ENCODE measurements around the gene KRTAP5-10. TPM values are rescaled to one million over a fixed set of nuclear protein-coding genes. Genes with fewer than 3 reads are reported as not detected.
"Not testable (repeated sequence)": the region's sequence is repeated elsewhere in the genome, so short reads cannot be mapped to it uniquely, and the experiment has no call there.

Gene KRTAP5-10, protein sequence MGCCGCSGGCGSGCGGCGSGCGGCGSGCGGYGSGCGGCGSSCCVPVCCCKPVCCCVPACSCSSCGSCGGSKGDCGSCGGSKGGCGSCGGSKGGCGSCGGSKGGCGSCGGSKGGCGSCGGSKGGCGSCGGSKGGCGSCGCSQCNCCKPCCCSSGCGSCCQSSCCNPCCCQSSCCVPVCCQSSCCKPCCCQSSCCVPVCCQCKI
- not detected in 2 replicates for total RNA-seq (ENCODE audit: low replicate concordance)
- long read RNA-seq, result 0 reads

DNA sequence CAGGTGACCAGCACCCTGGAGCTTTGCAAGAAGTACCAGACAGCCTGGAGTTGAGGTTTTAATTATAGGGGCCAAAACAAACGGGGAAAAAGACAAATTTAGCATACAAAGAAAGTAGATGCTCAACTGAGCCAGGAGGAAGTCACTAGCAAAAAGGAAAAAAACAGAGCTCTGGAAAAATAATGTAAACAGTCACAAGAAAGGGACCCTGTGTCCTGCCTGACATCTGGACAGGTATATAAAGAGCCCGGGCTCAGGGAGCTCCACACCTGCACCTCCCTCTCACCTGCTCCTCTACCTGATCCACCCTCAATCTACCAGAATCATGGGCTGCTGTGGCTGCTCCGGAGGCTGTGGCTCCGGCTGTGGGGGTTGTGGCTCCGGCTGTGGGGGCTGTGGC is at the start of gene KRTAP5-10:
Gene KRTAP5-10 (plus strand): TSS at position 301 of the 400 bp plus-strand sequence. CDS start 25 bp downstream, at position 326.
- peak within 1 kb of the TSS; percentile 15 for H3K4me3 Mint-ChIP-seq

DNA sequence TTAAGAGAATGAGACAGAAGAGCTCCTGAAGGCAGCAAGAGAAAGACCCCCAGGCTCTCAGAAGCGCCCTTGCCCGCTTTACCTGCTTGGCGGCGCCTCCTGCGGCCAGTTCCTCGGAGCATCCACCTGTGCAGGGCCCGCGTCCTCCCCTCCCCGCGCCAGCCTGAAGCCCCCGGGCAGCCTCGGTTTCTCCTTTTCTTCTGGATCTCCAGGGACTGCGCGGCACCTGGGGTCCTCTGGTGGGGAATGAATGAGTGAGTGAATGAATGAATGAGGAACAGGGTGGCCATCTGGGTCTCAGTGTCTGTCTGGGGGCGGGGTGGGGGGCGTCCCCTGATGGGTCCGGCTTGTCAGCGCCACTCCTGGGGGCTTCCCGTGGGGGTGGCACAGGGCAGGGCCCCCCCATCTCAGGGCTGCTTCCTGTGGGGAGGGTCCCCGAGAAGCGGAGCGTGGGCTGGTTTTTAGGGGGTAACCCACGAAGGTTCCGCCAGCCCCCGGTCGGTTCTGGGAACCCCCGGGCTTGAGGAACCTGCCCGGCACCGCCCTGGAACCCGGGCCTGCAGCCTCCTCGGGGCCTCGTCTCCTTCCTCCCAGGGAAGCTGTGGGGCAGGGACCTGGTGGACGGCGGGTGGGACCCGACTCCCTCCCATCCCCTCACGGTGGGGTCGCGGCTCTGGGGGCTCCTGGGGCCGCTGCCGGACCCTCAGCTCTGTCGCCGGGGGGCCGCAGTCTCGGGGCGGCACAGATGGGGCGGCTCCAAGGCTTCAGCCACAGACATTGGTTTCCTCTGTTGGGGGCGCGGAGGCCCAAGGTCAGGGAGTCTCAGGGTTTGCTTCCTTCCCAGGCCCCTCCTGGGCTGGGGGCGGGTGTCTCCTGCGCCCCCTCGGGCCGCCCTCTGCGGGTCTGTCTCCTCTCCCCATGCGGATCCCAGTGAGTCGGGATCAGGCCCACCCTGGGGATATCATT is 46.6 kb upstream of the KRTAP5-10 start:
- Mint-ChIP-seq H3K4me3 (no peak overlapping the region), H3K27ac (no peak overlapping the region), H3K27me3 (no peaks in the 10 kb centered on the region), H3K9me3 (no peaks in the 10 kb centered on the region), H3K36me3 (no peaks in the 10 kb centered on the region), H3K4me1 (ENCODE audit: unreplicated experiment) (no peaks in the 10 kb centered on the region)
- TF ChIP-seq, protein P1, sequence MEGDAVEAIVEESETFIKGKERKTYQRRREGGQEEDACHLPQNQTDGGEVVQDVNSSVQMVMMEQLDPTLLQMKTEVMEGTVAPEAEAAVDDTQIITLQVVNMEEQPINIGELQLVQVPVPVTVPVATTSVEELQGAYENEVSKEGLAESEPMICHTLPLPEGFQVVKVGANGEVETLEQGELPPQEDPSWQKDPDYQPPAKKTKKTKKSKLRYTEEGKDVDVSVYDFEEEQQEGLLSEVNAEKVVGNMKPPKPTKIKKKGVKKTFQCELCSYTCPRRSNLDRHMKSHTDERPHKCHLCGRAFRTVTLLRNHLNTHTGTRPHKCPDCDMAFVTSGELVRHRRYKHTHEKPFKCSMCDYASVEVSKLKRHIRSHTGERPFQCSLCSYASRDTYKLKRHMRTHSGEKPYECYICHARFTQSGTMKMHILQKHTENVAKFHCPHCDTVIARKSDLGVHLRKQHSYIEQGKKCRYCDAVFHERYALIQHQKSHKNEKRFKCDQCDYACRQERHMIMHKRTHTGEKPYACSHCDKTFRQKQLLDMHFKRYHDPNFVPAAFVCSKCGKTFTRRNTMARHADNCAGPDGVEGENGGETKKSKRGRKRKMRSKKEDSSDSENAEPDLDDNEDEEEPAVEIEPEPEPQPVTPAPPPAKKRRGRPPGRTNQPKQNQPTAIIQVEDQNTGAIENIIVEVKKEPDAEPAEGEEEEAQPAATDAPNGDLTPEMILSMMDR (conservative IDR thresholded peaks at IDR 0.05), result no peak
- peak; percentile 65 for DNase-seq (ENCODE audit: extremely low spot score, unreplicated experiment)

More for the DNA sequence above, at the start of gene KRTAP5-10:
- H3K4me1 Mint-ChIP-seq (ENCODE audit: unreplicated experiment), result peaks cover 30% of the 10 kb centered on the region
- TF ChIP-seq, protein P1 (conservative IDR thresholded peaks at IDR 0.05), result no peak
- no peaks in the 10 kb centered on the region for H3K36me3 Mint-ChIP-seq
- peaks cover 24% of the 10 kb centered on the region for H3K27me3 Mint-ChIP-seq
- H3K27ac Mint-ChIP-seq, result no peak within 1 kb of the TSS
- H3K9me3 Mint-ChIP-seq, result peaks cover 5% of the 10 kb centered on the region
- no peak for DNase-seq (ENCODE audit: extremely low spot score, unreplicated experiment)

DNA sequence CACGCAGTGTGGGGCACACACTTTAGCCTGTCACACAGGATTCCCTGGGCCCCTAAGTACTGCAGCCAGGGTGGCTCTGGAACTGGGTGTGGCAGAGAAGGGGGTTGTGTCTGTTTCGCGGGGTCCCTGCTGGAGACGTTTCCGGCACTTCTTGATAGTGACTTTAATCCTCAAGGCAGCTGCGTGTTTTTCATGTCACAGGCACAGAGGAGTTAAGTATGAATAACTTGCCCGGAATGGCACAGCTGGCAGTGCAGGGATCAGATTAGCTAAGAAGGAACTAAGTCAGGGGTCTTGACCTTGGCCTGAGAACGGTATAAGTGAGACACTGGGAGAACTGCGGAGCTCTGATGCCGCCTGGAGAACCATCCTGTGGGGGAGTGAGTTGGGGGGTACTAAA is 45.8 kb upstream of the KRTAP5-10 start:
- Mint-ChIP-seq H3K36me3 (no peaks in the 10 kb centered on the region), H3K9me3 (no peaks in the 10 kb centered on the region), H3K4me3 (no peak overlapping the region), H3K4me1 (ENCODE audit: unreplicated experiment) (no peaks in the 10 kb centered on the region), H3K27me3 (no peaks in the 10 kb centered on the region), H3K27ac (no peak overlapping the region)
- TF ChIP-seq, protein P1 (conservative IDR thresholded peaks at IDR 0.05), result no peak
- DNase-seq (ENCODE audit: extremely low spot score, unreplicated experiment), result peak; percentile 55

DNA sequence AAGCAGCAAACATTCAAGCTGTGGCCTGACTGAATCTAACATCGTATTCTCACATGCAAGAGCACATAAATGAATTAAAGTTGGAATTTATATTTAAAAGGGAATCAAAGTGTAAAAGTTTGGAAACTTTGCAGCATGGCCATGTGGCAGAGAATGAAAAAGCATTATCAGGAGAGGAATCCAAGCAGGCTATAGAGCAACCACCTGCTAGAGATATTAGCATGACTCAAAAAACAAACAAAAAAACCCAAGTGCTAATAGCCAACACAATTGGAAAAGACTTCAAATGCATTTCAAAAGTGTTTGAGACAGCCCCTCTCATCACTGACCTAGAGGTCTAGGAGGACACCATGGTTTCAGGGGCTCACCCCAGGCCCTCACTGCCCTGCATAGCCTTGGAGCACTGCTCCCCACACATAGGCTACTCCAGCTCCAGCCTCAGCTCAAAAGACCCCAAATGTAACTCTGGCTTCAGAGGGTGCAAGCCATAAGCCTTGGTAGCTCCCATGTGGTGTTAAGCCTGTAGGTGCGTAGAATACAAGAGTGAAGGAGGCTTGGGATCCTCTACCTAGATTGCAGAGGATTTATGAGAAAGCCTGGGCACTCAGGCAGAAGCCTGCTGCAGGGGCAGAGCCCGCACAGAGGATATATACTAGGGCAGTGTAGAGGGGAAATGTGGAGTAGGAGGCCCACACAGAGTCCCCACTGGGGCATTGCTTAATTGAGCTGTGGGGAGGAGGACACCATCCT is 40.0 kb upstream of the KRTAP5-10 start:
- no peak for DNase-seq (ENCODE audit: extremely low spot score, unreplicated experiment)
- Mint-ChIP-seq H3K27me3 (no peaks in the 10 kb centered on the region), H3K9me3 (no peaks in the 10 kb centered on the region), H3K4me1 (ENCODE audit: unreplicated experiment) (no peaks in the 10 kb centered on the region), H3K4me3 (no peak overlapping the region), H3K27ac (no peak overlapping the region), H3K36me3 (no peaks in the 10 kb centered on the region)
- TF ChIP-seq, protein P1 (conservative IDR thresholded peaks at IDR 0.05), result no peak

GRCh38 chr11:71525938-71526495 is 39.3 kb upstream of the KRTAP5-10 start:
- Mint-ChIP-seq H3K36me3 (no peaks in the 10 kb centered on the region), H3K4me1 (ENCODE audit: unreplicated experiment) (no peaks in the 10 kb centered on the region), H3K27ac (no peak overlapping the region), H3K9me3 (no peaks in the 10 kb centered on the region), H3K4me3 (no peak overlapping the region), H3K27me3 (no peaks in the 10 kb centered on the region)
- no peak for DNase-seq (ENCODE audit: extremely low spot score, unreplicated experiment)
- TF ChIP-seq, protein P1 (conservative IDR thresholded peaks at IDR 0.05), result no peak

GRCh38 chr11:71526796-71527575 is 38.4 kb upstream of the KRTAP5-10 start, which contains the start of gene KRTAP5-7:
Gene KRTAP5-7, plus strand, starts transcription at chr11:71527267. Its CDS starts 34 bp downstream, at chr11:71527301.
- H3K27me3 Mint-ChIP-seq; H3K27ac Mint-ChIP-seq; H3K4me3 Mint-ChIP-seq; H3K4me1 Mint-ChIP-seq (ENCODE audit: unreplicated experiment); H3K9me3 Mint-ChIP-seq; H3K36me3 Mint-ChIP-seq: not testable (repeated sequence)
- peak; percentile 39 for DNase-seq (ENCODE audit: extremely low spot score, unreplicated experiment)
